GOT3 (cell line): ENCODE results near the gene MESD.

Source experiments
- DNase-seq: peaks from one replicate; lab custom pipeline; 2025; ENCODE audit warnings: mixed read lengths; lab: John Stamatoyannopoulos, UW

The MESD gene

DNA sequence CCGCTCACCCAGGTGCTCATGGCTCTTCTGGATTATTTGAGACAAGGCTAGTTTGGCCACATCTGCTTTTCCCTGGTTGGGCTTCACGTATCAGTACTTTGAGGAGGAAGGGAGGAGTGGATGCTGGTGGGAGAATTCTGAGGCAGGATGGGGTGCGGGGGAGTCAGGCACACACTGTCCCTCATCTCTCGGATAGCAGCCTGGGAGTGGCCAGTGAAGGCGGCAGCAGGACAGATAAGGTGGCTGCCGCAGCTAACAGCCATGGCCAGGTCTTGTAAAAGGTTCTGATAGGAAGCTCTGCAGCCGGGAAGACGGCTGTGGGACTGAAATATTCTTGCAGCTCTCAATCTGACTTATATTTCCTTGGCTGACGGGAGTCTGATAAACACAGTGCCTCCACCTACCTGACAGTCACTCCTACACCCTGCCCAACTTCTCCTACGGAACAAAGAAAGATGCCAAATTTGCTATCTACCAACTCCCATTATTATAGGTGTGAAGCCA is 87.3 kb downstream of the MESD start:
- DNase-seq: no peak

DNA sequence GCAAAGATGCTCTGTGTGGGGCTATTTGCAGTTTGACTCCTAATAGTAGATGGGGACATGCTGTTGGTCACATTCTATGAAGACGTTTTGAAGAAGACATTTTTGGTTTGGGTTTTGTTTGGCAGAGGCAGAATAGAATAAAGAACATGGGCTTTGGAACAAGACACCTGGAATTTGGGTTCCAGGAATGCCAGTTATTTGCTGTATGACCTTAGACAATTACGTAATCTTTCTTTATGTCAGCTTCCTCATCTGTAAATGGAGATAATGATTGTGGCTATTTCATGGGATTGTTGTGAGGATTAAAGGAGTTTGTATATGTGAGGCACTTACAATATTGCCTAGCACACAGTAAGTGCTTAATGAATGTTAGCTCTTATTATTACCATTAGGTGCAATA is 91.6 kb downstream of the MESD start:
- no peak for DNase-seq
